ENCODE measurements around the gene GALNTL6.
"Not testable (repeated sequence)": the region's sequence is repeated elsewhere in the genome, so short reads cannot be mapped to it uniquely, and the experiment has no call there.

Gene GALNTL6

GRCh38 chr4:173042139-173042538 lies 1228.9 kb downstream of the GALNTL6 start:
- DNase-seq (ENCODE audit: low read depth in 3 of 3, low spot score in 1 of 3), result not testable (repeated sequence)

DNA sequence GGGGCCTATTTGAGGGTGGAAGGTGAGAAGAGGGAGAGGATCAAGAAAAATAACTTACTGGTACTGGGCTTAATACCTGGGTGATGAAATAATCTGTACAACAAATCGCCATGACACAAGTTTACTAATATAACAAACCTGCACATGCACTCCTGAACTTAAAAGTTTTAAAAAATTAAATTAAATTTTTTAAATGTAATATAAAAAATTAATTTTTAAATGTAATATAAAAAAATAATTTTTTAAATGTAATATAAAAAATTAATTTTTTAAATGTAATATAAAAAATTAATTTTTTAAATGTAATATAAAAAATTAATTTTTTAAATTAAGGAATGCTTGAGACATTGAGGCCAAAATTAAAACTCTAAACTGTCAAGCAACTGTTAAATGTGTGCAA lies 1231.1 kb downstream of the GALNTL6 start:
- DNase-seq (ENCODE audit: low read depth in 3 of 3, low spot score in 1 of 3), result no peak

DNA sequence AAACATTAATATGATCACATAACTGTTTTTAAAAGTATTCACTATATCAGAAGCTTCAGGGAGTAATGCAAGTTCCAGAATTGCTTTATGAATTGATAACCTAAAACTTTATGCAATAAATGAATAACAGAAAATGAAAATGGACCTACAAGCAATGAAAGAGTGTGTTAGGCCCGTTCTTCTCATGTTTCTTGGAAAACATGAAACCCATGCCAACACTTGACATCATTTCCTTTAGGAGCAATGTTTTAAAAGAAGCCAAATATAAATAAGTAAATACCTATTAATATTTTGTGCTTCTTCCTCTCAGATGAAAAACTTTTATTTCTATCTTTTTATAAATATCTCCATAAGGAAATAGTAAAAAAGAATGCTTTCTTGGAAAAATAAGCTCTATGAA lies 1232.4 kb downstream of the GALNTL6 start:
- DNase-seq (ENCODE audit: low read depth in 3 of 3, low spot score in 1 of 3), result no peak

- DNase-seq (ENCODE audit: low read depth in 3 of 3, low spot score in 1 of 3), result no peak
Observed at GRCh38 chr4:173046144-173046543, 1232.9 kb downstream of the GALNTL6 start.

DNA sequence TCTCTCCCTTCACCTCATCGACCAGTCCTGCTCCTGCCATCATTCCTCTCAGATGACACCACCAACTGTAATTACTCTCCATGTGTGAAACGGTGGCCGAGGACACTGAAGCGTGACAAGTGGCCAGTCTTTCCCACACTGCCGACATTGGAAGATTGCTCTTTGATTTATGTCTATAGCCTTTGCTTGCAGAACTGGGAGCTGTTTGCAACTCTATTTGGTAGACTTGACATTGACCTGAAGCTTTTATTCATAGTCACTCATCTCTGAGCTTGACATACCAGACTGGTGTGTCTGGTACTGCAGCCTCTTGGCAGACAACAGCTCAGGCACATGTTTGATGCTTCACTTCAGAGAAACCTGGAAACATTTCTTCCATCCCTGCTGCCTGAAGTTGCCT lies 1233.6 kb downstream of the GALNTL6 start:
- no peak for DNase-seq (ENCODE audit: low read depth in 3 of 3, low spot score in 1 of 3)

- DNase-seq (ENCODE audit: low read depth in 3 of 3, low spot score in 1 of 3), result no peak
Observed at GRCh38 chr4:173051232-173051631, 1238.0 kb downstream of the GALNTL6 start.

GRCh38 chr4:173051716-173052115 lies 1238.5 kb downstream of the GALNTL6 start:
- DNase-seq (ENCODE audit: low read depth in 3 of 3, low spot score in 1 of 3), result no peak

DNA sequence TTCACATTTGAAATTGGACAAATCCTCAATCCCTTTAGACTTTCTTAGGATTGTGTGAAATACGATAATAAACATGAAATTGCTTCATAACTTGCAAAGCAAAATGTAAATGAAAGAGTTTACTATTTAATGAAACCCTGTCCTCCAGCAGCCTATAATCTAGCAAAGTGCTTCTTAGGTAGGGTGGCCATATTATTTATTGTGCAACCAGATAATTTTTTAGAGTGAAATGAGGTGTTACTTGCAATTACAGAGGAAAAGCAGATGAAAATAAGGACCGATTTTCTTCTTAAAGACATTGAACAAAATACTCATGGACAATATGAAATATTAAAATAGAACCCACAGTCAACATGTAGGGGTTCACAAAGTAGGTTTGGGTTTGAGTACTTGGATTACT lies 1239.2 kb downstream of the GALNTL6 start:
- DNase-seq (ENCODE audit: low read depth in 3 of 3, low spot score in 1 of 3), result no peak

GRCh38 chr4:173056271-173056670 lies 1243.1 kb downstream of the GALNTL6 start:
- no peak for DNase-seq (ENCODE audit: low read depth in 3 of 3, low spot score in 1 of 3)

GRCh38 chr4:173056710-173057109 lies 1243.5 kb downstream of the GALNTL6 start:
- no peak for DNase-seq (ENCODE audit: low read depth in 3 of 3, low spot score in 1 of 3)

DNA sequence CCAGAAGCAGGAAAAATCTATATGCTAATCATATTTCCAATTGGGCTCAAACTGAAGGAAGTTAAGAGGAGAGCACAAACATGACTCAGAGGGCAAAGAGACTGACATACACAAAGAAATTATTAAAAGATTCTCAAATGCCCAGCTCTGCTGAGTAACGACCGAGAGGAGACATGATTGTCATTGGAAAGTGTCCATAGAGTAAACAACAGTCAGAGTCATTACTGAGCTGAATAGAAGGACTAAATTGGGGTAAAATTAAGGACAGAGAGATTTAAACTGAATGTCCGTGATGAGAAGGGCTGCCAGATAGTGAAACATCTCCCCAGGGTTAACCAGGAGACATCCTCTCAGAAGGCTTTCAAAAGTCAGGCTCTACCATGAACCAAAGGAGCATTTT lies 1244.2 kb downstream of the GALNTL6 start:
- no peak for DNase-seq (ENCODE audit: low read depth in 3 of 3, low spot score in 1 of 3)

- DNase-seq (ENCODE audit: low read depth in 3 of 3, low spot score in 1 of 3), result no peak
Observed at GRCh38 chr4:173057901-173058300, 1244.7 kb downstream of the GALNTL6 start.

GRCh38 chr4:173061160-173061559 lies 1248.0 kb downstream of the GALNTL6 start:
- no peak for DNase-seq (ENCODE audit: low read depth in 3 of 3, low spot score in 1 of 3)

DNA sequence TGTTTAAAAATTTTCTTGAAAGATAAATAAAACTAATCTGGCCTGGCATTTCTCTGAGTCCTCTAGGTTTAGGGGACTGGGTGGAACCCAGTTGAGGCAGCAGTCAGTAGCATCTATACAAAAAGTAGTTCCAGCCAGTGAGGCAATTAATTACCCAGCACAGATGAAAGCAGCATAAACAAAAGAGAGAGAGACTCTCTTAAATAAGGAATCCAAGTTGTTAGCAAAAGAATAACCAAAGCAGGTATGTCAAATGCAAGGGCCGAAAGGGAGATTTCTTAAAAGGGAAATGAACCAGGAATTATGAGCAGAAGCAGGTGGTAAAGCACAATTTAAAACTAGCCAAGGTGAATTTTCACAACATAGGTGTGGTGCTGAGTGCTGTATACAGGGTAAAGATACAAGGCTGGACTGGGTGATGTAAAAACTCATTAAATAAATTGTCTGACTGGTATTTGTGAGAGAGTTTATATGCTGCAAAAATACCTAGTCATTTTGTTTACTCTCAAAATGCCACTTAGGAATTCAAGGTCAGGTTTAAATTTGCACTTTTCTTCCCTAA lies 1260.8 kb downstream of the GALNTL6 start:
- DNase-seq (ENCODE audit: low read depth in 3 of 3, low spot score in 1 of 3), result no peak

DNA sequence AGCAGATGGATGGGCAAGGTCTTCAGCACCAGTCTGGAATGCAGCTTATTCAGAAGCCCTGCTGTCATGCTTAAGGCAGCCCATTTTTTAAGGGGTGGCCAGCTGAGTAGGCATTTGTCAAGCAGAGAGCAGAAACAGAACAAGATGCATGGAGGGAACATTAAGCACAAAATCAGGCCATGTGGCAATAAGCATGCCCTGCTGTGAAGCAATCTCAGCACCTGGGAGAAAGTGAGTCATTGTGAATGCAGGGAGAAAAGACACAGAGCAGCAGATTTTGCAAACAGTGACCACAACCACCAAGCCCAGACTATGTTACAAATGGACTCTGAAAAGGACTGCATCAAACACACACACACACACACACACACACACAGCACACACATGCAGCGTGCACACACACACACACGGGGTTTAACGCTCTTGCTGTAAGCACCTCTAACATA lies 1261.3 kb downstream of the GALNTL6 start:
- no peak for DNase-seq (ENCODE audit: low read depth in 3 of 3, low spot score in 1 of 3)

GRCh38 chr4:173076903-173077634 lies 1263.9 kb downstream of the GALNTL6 start:
- DNase-seq (ENCODE audit: low read depth in 3 of 3, low spot score in 1 of 3), result no peak

DNA sequence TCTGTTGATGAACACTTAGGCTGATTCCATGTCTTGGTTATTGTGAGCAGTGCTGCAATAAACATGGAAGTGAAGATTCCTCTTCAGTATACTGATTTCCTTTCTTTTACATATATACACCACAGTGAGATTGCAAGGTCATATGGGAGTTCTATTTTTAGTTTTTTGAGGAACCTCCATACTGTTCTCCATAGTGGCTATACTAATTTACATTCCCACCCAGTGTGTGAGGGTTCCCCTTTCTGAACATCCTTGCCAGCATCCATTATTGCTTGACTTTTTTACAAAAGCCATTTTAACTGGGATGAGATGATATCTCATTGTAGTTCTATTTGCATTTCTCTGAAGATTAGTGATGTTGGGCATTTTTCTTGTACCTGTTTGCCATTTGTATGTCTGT lies 1274.9 kb downstream of the GALNTL6 start:
- DNase-seq (ENCODE audit: low read depth in 3 of 3, low spot score in 1 of 3), result no peak

Measured in stimulated activated CD4-positive, alpha-beta T cell treated with anti-CD3 and anti-CD28 coated beads, TNF-alpha, amount 100 ng/mL, for 1 hour (primary cell).